ENCODE results near the gene EXOC6. TPM values are rescaled to one million over a fixed set of nuclear protein-coding genes. Genes with fewer than 3 reads are reported as not detected.

Gene EXOC6
- total RNA-seq, 1 donor from 2014 or later, result 22.9 TPM

DNA sequence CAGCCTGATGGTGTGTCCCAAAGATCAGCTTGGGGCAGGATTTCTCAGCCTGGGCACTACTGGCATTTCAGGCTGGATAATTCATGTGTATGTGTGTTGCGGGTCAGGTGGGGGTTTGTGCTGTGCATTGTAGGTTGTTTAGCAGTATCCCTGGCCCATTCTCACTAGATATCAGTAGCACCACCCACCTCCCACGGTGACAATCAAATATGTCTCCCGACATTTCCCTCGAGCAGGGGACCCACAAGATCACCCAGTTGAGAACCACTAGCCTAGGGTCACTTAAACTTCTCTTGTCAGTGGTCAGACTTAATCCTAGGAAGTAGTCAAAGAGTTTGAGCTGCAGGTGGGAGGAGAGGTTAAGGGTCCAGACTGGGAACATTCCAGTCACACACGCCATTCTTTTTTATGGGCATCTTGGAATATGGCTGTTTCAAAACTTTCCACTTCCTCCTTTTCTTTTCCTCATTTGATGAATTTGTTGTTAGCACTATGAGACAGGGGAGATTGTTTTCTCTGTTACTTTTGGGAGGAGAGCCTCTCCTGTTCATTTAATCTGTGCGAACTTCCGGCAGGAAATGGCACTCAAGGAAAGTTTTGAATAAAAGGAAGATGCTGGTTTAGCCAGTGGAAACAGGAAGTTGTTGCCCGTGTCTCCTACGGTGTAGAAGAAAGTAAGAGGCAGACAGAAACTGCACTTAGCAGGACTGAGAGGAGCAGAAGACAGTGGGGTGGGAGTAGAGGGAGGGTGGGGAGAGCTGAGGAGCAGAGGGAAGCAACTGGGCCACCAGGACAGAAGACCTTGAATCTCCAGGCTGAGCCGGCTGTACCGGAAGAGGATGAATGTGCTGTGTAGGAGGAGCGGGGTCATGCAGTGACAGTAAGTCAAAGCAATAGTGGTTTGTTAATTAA is 17.6 kb upstream of the EXOC6 start:
- ATAC-seq (peak; percentile 52), DNase-seq (ENCODE audit: low spot score) (no peak)
- intact Hi-C loops (cut with DNase I), result no loop called here

- intact Hi-C loops (cut with DNase I), result no loop called here
- ATAC-seq (no peak), DNase-seq (ENCODE audit: low spot score) (no peak)
Observed at GRCh38 chr10:92832121-92832520, 16.2 kb upstream of the EXOC6 start.

- DNase-seq (ENCODE audit: low spot score) (no peak), ATAC-seq (no peak)
- intact Hi-C loops (cut with DNase I), result no loop called here
Observed at GRCh38 chr10:92832998-92833650, 15.2 kb upstream of the EXOC6 start.

- intact Hi-C loops (cut with DNase I), result no loop called here
- ATAC-seq (no peak), DNase-seq (ENCODE audit: low spot score) (no peak)
Observed at GRCh38 chr10:92834331-92834730, 14.0 kb upstream of the EXOC6 start.

DNA sequence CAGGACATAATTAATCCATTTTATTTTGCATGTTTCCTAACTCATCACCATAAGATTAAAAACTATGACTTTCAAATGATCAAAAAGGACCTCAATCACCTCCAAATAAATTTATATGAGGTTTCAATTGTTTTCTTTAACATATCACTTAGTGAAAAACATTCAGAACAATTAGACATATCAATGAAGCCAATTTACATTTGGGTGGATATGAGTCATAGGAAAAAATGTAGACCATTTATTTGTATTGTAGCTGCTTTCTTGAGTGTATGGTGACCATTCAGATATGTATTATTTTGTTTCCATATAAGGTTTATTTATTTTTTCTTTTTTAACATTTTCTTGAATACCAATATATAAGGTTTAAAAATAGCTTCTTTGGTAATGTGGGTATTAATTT is 13.3 kb upstream of the EXOC6 start:
- intact Hi-C loops (cut with DNase I), result no loop called here
- no peak for ATAC-seq
- DNase-seq (ENCODE audit: low spot score), result no peak

DNA sequence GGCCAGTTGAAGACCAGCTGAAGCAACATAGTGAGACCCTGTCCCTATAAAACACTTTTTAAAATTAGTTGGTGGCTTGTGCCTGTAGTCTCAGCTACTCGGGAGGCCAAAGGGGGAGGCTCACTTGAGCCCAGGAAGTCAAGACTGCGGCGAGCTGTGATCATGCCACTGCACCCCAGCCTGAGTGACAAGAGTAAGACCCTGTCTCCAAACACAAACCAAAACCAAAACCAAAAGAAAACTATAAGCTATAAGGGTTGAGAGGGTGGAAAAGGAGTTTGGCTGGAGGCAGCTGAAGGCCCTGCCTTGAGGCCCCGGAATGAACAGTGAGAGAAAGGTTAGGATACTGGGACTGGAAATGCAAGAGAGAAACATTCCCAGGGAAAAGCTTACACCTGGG is 10.9 kb upstream of the EXOC6 start:
- ATAC-seq (no peak), DNase-seq (ENCODE audit: low spot score) (no peak)
- intact Hi-C loops (cut with DNase I), result no loop called here

DNA sequence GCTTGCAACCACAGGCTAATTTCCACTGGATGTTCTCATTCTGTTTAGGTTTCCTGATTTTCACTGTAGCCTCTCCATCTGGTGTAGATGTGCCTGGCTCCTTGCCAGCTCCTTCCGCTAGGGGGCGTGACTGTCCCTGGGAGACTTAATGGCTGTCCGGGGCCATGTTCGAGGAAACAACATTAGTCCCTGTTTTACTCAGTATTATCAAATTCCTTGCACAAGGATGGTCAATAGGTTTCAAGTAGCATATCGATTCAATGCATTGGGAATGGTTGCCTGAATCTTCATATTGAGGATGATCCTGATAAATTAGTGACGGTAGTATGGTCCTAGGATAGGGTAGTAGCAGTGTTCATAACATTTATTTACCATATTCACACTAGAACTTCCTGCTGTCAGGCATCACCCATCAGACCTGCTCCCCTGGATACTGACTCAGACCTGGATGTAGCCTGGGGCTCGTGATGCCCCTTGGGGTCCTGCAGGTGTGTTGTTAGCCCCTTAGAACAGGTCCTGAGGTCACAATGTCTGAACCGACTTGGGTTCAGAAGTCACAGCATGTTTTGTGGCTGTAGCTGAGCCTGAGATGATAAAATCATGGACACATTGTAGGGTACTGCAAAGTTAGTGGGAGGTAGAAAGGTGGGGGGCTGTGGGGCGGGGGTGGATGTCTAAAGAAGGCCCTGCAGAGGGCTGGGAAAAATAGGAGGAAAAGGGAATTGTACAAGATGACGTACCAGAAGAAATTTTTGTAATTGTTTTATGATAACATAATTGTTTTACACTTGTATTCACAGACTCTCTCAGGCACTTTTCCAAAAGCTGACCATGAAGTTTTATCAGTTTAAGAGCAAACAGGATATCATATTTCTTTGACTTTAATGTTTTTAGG is 8.9 kb upstream of the EXOC6 start:
- ATAC-seq, result no peak

DNA sequence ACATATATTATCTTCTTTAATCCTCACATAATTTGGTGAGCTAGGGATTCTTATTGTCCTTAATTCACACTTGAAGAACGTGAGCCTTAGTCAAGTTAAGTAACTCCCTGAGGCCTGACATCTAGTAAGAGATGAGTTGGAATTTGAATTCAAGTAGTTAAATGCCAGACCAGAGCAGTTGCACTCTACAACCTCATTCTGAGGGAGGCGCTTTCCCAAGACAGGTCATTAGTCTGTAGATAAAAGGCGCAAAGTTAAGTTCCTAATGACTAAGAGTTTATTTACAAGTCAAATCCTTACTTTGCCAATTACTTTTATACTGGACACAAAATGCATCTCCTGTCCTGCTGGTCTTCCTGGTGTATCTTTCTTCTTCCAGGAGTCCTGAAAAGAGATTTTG is 3.6 kb upstream of the EXOC6 start:
- DNase-seq (ENCODE audit: low spot score), result no peak
- intact Hi-C loops (cut with DNase I), result loop anchor here (10.0 kb wide), 1 partner anchor 110 kb away; no protein-coding TSS in a partner anchor
- ATAC-seq, result no peak

More for the DNA sequence above, 8.9 kb upstream of the EXOC6 start:
- intact Hi-C loops (cut with DNase I), result loop anchor here (10.0 kb wide), 1 partner anchor 115 kb away; no protein-coding TSS in a partner anchor
- DNase-seq (ENCODE audit: low spot score), result peak; percentile 70

DNA sequence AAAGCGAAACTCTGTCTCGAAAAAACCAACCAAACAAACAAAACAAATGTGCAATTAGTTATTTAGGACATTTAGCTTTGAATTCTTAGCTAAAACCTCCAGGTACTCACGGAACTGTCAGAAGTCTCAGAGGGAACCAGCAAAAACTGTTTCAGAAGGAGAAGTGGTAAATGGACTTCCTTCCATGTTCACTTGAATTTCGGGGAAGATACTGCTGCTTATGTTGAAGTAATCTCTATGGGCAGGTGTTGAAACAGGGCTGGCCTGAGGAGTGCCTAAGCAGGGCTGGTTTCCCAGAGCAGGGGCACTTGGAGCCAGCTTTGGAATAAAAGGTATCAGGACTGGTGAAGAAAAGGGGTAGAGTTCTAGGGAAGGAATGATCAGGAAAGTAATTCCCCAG is 2.4 kb upstream of the EXOC6 start:
- no peak for DNase-seq (ENCODE audit: low spot score)
- intact Hi-C loops (cut with DNase I), result loop anchor here (10.0 kb wide), 1 partner anchor 109 kb away; no protein-coding TSS in a partner anchor
- no peak for ATAC-seq

DNA sequence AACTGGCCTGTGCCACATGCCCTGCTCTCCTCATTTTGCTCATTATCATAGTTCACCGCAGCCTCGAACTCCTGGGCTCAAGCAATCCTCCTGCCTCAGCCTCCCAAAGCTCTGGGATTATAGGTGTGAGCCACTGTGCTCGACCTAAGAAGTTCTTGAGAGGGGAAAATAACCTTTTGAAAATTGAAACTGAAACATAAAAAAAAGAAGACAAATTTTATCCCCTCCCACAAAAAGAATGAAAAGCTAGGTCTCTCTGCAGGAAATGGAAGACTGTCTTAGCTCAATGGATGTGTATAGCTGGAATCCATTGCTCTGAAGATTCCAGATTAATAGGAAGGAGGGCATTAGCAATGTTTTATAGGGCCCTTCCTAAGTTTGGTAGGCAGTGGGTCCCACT is 2.0 kb upstream of the EXOC6 start:
- ATAC-seq (no peak), DNase-seq (ENCODE audit: low spot score) (no peak)
- intact Hi-C loops (cut with DNase I), result loop anchor here (10.0 kb wide), 1 partner anchor 108 kb away; no protein-coding TSS in a partner anchor

GRCh38 chr10:92846854-92847201 is 1.5 kb upstream of the EXOC6 start:
- DNase-seq (ENCODE audit: low spot score), result no peak
- intact Hi-C loops (cut with DNase I), result loop anchor here (10.0 kb wide), 1 partner anchor 108 kb away; no protein-coding TSS in a partner anchor
- ATAC-seq, result no peak

GRCh38 chr10:92847202-92847864 is 987 bp upstream of the EXOC6 start:
- intact Hi-C loops (cut with DNase I), result loop anchor here (10.0 kb wide), 1 partner anchor 107 kb away; no protein-coding TSS in a partner anchor
- DNase-seq (ENCODE audit: low spot score) (no peak), ATAC-seq (no peak)

DNA sequence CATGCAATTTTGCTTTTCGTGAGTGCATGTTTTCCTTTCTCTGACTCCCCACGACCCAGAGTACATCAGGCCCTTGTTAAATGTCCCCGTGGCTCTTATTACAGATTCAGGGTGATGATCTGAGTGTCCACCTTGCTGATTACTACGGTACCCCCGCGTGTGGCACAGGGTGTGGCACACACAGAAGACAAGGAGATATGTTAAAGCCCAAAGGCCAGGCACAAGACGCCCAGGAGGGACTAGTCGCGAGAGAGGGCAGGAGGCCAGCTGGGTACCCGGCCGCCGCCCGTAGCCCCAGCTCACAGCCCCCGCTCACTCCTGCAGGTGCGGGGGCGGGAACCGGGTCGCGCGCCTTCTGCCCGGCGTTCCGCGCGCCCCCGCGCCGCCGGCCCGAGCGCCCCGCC is 281 bp upstream of the EXOC6 start:
- intact Hi-C loops (cut with DNase I), result loop anchor here (10.0 kb wide), 1 partner anchor 107 kb away; no protein-coding TSS in a partner anchor
- DNase-seq (ENCODE audit: low spot score) (no peak), ATAC-seq (no peak)

- intact Hi-C loops (cut with DNase I), result loop anchor here (10.0 kb wide), 1 partner anchor 106 kb away; no protein-coding TSS in a partner anchor
- ATAC-seq (no peak), DNase-seq (ENCODE audit: low spot score) (no peak)
Observed at GRCh38 chr10:92849234-92849525, 860 bp downstream of the EXOC6 start.

DNA sequence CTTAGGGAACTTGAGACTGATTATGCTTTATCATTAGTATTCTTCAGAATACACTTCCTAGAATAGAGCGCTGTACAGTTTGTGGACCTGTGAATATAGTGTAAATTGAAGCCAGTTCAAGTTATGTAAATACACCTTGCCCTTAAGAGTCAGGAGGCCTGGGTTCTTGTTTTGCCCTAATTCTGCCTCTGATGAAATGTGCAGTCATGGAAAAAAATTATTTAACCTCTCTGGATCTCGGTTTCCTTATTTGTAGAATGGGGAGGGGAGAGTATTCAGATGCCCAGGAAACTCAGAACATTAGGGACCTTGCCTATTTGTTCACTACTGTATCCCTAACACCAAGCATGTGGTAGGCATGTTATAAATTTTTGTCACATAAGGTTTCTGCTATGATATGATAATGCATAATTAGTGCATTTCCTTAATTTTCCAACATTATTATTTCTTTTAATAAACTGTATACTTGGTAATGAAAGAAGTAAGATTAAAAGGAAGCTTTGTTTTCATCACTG is 1.3 kb downstream of the EXOC6 start:
- no peak for DNase-seq (ENCODE audit: low spot score)
- intact Hi-C loops (cut with DNase I), result loop anchor here (10.0 kb wide), 1 partner anchor 105 kb away; no protein-coding TSS in a partner anchor
- ATAC-seq, result no peak

DNA sequence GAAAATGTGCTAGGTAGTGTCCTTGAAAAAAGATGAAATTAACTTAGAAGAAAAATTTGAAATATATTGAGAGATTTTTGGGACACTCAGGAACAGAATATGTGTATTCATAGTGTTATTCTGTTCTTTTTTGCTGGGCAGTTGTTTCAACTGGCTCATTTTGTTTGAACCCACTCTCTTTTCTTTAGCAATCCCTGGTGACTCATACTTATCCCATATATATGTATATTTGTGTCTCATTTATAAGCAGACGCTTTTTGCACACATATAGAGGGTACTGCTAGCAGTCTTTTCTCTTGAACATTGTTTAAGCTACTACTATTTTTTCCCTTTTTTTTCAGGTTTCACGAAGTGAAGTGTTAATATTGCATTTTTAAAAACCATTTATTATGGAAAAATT is 1.9 kb downstream of the EXOC6 start:
- no peak for DNase-seq (ENCODE audit: low spot score)
- ATAC-seq, result no peak
- intact Hi-C loops (cut with DNase I), result no loop called here

DNA sequence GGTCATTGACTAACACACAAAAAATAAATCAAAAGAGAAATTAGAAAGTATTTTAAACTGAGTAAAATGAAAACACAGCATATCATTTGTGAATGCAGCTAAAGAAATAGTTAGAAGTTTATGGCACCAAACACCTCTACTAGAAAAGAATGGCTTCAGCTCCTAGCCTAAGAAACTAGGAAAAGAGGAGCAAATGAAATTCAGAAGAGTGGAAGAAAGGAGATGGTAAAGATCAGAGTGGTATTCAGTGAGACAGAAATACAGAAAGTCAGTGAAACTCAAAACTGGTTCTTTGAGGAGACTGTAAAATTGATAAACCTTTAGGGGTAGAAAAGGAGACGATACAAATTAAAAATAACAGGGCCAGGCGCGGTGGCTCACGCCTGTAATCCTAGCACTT is 2.7 kb downstream of the EXOC6 start:
- DNase-seq (ENCODE audit: low spot score), result no peak
- ATAC-seq, result no peak
- intact Hi-C loops (cut with DNase I), result no loop called here

DNA sequence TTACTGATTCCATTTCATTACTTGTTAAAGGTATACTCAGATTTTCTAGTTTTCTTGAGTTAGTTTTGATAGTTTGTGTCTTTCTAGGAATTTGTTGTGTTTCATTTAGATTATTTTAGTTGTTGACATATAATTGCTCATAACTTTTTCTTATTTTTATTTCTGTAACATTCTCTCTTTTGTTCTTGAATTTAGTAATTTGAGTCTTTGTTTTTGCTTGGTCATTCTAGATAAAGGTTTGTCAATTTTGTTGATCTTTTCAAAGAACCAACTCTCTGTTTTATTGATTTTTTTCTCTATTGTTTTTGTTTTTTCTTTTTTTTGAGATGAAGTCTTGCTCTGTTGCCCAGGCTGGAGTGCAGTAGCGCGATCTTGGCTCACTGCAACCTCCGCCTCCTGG is 7.2 kb downstream of the EXOC6 start:
- ATAC-seq (no peak), DNase-seq (ENCODE audit: low spot score) (no peak)
- intact Hi-C loops (cut with DNase I), result no loop called here

Data from sciatic nerve (tissue), 2 donors.